HUES48 (cell line): Measurements from ENCODE around the gene ST8SIA4.

Experiments used
- H3K27ac ChIP-seq: one replicate; pipeline ENCODE4 v1.7.0; 2013; ENCODE audit warnings: low read depth, low read length, inconsistent platforms
- H3K27me3 ChIP-seq: 2 replicates; pipeline ENCODE4 v1.6.1; 2013; ENCODE audit warnings: mild to moderate bottlenecking, low read length; ENCODE audit not compliant: control insufficient read depth, insufficient read depth
- H3K36me3 ChIP-seq: 2 replicates; pipeline ENCODE4 v1.6.1; 2013; ENCODE audit warnings: low read length; ENCODE audit not compliant: control insufficient read depth, insufficient read depth
- H3K4me1 ChIP-seq: 2 replicates; pipeline ENCODE4 v1.6.1; 2013; ENCODE audit warnings: mild to moderate bottlenecking, low read length; ENCODE audit not compliant: control insufficient read depth, insufficient read depth
- H3K4me3 ChIP-seq: 2 replicates; pipeline ENCODE4 v1.5.1; 2013; ENCODE audit warnings: mild to moderate bottlenecking, low read depth, low read length
- H3K9ac ChIP-seq: 2 replicates; pipeline ENCODE4 v1.6.1; 2013; ENCODE audit warnings: mild to moderate bottlenecking, low read depth, low read length, moderate library complexity
- H3K9me3 ChIP-seq: 2 replicates; pipeline ENCODE4 v1.6.1; 2013; ENCODE audit warnings: low read length; ENCODE audit not compliant: control insufficient read depth, insufficient read depth

Gene ST8SIA4

GRCh38 chr5:100828071-100828897, 74.8 kb downstream of the ST8SIA4 start:
- H3K27me3 ChIP-seq, result no peaks in the 10 kb centered on the region
- peak overlapping the region; percentile 2 for H3K27ac ChIP-seq
- peaks cover 19% of the 10 kb centered on the region for H3K4me1 ChIP-seq
- no peak overlapping the region for H3K4me3 ChIP-seq
- H3K9ac ChIP-seq, result no peak overlapping the region
- no peaks in the 10 kb centered on the region for H3K9me3 ChIP-seq
- H3K36me3 ChIP-seq, result no peaks in the 10 kb centered on the region

- H3K27me3 ChIP-seq, result no peaks in the 10 kb centered on the region
- no peak overlapping the region for H3K4me3 ChIP-seq
- H3K9ac ChIP-seq, result no peak overlapping the region
- no peaks in the 10 kb centered on the region for H3K36me3 ChIP-seq
- H3K27ac ChIP-seq, result no peak overlapping the region
- H3K4me1 ChIP-seq, result peaks cover 21% of the 10 kb centered on the region
- H3K9me3 ChIP-seq, result no peaks in the 10 kb centered on the region
Observed at GRCh38 chr5:100827481-100827889, 75.6 kb downstream of the ST8SIA4 start.

GRCh38 chr5:100826133-100826532, 76.9 kb downstream of the ST8SIA4 start:
- Histone ChIP-seq H3K27me3 (no peaks in the 10 kb centered on the region), H3K4me1 (peaks cover 21% of the 10 kb centered on the region), H3K27ac (no peak overlapping the region), H3K36me3 (no peaks in the 10 kb centered on the region), H3K4me3 (no peak overlapping the region), H3K9ac (no peak overlapping the region), H3K9me3 (no peaks in the 10 kb centered on the region)

GRCh38 chr5:100824635-100825034, 78.4 kb downstream of the ST8SIA4 start:
- H3K9ac ChIP-seq, result no peak overlapping the region
- no peaks in the 10 kb centered on the region for H3K36me3 ChIP-seq
- H3K27me3 ChIP-seq, result no peaks in the 10 kb centered on the region
- H3K27ac ChIP-seq, result no peak overlapping the region
- no peaks in the 10 kb centered on the region for H3K9me3 ChIP-seq
- H3K4me3 ChIP-seq, result no peak overlapping the region
- H3K4me1 ChIP-seq, result peaks cover 24% of the 10 kb centered on the region

GRCh38 chr5:100823812-100824211, 79.3 kb downstream of the ST8SIA4 start:
- no peak overlapping the region for H3K9ac ChIP-seq
- no peak overlapping the region for H3K4me3 ChIP-seq
- H3K27me3 ChIP-seq, result no peaks in the 10 kb centered on the region
- peaks cover 24% of the 10 kb centered on the region for H3K4me1 ChIP-seq
- no peaks in the 10 kb centered on the region for H3K9me3 ChIP-seq
- H3K36me3 ChIP-seq, result no peaks in the 10 kb centered on the region
- no peak overlapping the region for H3K27ac ChIP-seq

- Histone ChIP-seq H3K4me3 (no peak overlapping the region), H3K27ac (no peak overlapping the region), H3K9me3 (no peaks in the 10 kb centered on the region), H3K4me1 (peaks cover 14% of the 10 kb centered on the region), H3K36me3 (no peaks in the 10 kb centered on the region), H3K27me3 (no peaks in the 10 kb centered on the region), H3K9ac (no peak overlapping the region)
Observed at GRCh38 chr5:100821751-100822150, 81.3 kb downstream of the ST8SIA4 start.

- Histone ChIP-seq H3K9ac (no peak overlapping the region), H3K4me1 (peaks cover 6% of the 10 kb centered on the region; the same call in 1 of the 2 replicates)
Observed at GRCh38 chr5:100818340-100818739, 84.7 kb downstream of the ST8SIA4 start.

GRCh38 chr5:100803397-100803796, 99.7 kb downstream of the ST8SIA4 start:
- Histone ChIP-seq H3K27me3 (no peaks in the 10 kb centered on the region), H3K9me3 (no peaks in the 10 kb centered on the region), H3K4me3 (no peak overlapping the region), H3K9ac (no peak overlapping the region), H3K4me1 (0 out of 2 replicates have a peak, but pooled peaks cover 6% of the 10 kb centered on the region), H3K27ac (no peak overlapping the region), H3K36me3 (no peaks in the 10 kb centered on the region)

More at GRCh38 chr5:100818340-100818739, 84.7 kb downstream of the ST8SIA4 start:
- no peak overlapping the region for H3K4me3 ChIP-seq
- H3K9me3 ChIP-seq, result no peaks in the 10 kb centered on the region
- H3K27me3 ChIP-seq, result no peaks in the 10 kb centered on the region
- no peaks in the 10 kb centered on the region for H3K36me3 ChIP-seq
- no peak overlapping the region for H3K27ac ChIP-seq

GRCh38 chr5:100802208-100802607, 100.9 kb downstream of the ST8SIA4 start:
- Histone ChIP-seq H3K27me3 (no peaks in the 10 kb centered on the region), H3K4me1 (0 out of 2 replicates have a peak, but pooled peaks cover 2% of the 10 kb centered on the region), H3K36me3 (no peaks in the 10 kb centered on the region), H3K9me3 (no peaks in the 10 kb centered on the region), H3K27ac (no peak overlapping the region), H3K9ac (no peak overlapping the region), H3K4me3 (no peak overlapping the region)

GRCh38 chr5:100800562-100800961, 102.5 kb downstream of the ST8SIA4 start:
- H3K4me3 ChIP-seq, result no peak overlapping the region
- H3K4me1 ChIP-seq, result no peaks in the 10 kb centered on the region
- no peaks in the 10 kb centered on the region for H3K9me3 ChIP-seq
- H3K27ac ChIP-seq, result no peak overlapping the region
- H3K9ac ChIP-seq, result no peak overlapping the region
- H3K36me3 ChIP-seq, result no peaks in the 10 kb centered on the region
- no peaks in the 10 kb centered on the region for H3K27me3 ChIP-seq

- no peak overlapping the region for H3K27ac ChIP-seq
- no peaks in the 10 kb centered on the region for H3K27me3 ChIP-seq
- H3K9me3 ChIP-seq, result peaks cover 6% of the 10 kb centered on the region; the same call in 1 of the 2 replicates
- no peaks in the 10 kb centered on the region for H3K4me1 ChIP-seq
- H3K36me3 ChIP-seq, result no peaks in the 10 kb centered on the region
- H3K9ac ChIP-seq, result no peak overlapping the region
- H3K4me3 ChIP-seq, result no peak overlapping the region
Observed at GRCh38 chr5:100799166-100799565, 103.9 kb downstream of the ST8SIA4 start.
